NCI-H128 (cell line): Measurements from ENCODE around the gene LARGE1.
"Not testable (repeated sequence)": the region's sequence is repeated elsewhere in the genome, so short reads cannot be mapped to it uniquely, and the experiment has no call there.

Source experiments
- DNase-seq: peaks from one replicate; lab custom pipeline; 2025; ENCODE audit not compliant: unreplicated experiment; lab: John Stamatoyannopoulos, UW

LARGE1 gene

DNA sequence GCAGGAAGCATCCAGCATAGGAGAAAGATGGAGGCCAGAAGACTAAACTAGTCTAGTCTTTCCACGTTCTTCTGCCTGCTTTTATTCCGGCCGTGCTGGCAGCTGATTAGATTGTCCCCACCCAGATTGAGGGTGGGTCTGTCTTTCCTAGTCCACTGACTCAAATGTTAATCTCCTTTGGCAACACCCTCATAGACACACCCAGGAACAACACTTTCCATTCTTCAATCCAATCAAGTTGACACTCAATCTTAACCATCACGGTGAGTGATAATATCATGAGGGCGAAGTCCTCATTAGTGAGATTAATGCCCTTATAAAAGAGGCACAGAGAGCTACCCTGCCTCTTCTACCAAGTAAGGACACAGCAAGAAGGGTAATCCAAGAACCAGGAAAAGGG lies 424.2 kb downstream of the LARGE1 start:
- no peak for DNase-seq

DNA sequence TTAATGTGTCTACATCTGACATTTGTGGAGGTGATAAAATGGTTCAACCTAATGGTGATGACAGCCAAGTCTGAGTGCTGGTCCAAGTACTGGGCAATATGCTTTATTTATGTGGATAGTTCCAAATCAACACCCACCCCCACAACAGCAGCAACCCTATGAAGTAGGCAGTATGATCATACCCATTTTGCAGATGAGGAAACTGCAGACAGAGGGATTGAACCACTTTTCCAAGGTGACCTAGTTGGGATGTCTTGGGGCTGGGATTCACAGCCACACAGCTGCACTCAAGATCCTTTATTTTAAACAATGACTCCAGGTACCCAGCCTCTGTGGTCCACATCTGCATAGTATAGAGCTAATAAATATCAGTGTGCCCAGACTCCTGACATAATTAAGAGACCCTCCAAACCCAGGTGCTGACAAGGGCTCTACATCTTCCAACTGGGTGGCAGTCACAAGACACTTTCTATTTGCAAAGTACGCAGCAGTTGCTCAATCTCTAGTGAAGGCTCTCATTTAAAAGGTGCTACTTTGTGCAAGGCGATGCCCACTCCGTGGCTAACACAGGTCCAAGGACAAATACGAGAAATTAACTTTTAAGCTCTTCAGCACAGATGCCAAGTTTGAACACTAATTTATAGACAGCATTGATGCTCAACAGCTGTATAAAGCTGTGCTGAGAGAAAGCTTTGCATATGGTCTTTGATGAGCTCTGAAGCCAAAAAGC lies 426.6 kb downstream of the LARGE1 start:
- DNase-seq: no peak

DNA sequence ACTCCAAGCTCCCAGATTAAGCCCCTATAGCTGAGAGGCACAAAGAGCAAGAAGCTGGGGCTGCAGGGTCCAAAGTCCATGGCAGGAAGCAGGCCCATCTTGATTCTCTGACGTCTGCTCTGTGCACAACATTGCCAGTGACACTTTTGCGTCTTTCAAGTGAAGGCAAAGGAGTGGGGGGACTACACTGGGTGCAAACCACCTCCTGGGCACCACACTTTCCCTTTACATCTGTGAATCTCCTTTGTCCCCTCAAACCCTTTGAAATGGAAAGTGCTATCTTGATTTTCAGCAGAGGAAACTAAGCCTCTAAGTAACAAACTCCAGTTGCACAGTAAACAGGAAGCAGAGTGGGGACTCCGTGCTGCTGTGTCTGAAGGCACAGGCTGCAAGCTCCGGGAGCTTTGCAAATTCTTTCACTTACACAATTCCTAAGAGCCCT lies 428.0 kb downstream of the LARGE1 start:
- DNase-seq: no peak

DNA sequence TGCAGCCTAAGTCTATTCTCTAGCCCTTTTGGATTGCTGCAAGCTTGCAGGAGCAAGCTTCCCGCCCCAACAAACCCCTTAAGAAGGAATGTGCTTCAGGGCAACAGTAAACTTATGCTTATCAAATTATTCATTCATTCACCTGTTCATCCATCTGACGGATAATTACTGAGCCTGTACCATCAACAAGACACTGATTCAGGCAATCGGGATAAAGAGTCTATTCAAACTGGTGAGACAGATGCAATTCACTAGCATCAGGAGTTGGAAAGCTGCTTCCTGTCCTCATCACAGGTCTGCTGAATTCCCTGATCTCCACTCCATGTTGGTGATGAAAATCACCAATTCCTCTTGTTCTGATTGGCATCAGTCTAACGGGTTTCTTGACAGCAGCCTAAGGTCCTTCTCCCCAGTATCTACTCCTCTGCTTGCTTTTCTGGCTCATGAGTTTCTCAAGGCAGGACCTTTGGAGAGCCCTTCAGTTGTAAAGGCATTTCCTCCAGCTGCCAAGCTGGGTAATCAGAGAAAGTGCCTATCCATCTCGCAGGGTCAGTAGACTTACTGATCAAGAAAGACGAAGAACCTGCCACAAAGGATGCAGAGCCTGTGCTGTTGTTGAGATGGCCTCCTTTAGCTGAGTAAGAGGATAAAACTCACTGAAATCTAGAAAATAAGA lies 433.1 kb downstream of the LARGE1 start:
- no peak for DNase-seq

DNA sequence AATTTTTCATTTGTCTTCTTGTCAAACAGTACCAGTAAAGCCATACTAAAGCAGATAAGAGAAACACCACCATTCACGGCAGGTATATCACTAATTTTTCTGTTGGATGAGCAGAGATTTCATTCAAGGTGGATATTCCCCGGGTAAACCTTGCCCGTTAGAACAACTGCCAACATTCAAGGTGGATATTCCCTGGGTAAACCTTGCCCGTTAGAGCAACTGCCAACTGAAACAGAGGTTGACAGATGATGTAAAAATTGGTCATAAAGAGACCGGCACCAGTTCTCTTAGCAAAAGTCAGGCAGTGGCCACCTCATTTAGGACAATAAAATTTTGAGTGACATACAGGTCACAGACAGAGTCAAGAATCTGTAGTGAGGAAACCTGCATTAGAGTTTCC lies 438.7 kb downstream of the LARGE1 start:
- no peak for DNase-seq

DNA sequence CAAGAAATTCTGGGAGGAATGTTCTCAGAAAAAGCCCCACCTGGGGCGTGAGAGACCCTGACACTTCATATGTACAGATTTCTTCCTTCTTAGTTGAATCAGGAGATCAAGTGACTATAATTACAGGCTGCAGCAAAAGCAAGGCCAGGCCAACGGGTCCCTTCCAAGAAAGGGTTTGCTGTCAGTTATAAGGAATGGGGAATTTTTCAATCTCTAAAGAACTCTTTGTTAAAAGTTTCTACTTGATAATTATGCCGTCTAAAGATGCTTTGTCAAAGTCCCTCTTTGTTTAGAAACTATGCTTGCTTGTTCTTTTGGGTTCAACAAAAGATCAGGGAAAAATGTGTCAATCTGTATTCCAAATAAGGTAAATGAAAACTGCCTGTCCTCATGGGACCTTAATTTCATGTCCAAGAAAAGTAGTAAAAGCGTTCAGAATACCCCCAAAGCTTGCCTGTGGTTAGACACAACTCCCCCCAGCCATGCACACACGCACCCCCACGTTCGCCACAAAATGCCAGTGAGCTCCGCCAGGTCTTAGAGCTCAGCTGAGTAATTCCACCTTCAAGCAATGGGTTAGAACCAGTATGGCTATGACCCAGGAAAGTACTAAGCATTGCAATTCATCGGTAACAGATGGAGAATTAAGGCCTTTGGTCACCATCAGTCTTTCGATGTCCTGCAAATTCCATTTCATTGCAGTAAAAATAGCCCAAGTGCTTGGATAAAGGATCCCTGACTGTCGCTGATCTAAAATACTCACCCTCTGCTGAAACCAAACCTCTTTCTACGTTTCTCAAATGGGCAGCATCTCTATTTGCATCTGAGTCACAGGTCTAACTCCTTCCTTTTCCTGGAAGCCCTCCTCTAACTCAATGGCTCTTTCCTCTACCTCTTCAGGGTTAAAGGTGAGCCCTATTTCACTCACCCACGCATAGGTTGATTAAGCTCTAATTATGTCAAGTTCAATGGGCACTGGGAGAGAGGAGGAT lies 442.9 kb downstream of the LARGE1 start:
- no peak for DNase-seq

DNA sequence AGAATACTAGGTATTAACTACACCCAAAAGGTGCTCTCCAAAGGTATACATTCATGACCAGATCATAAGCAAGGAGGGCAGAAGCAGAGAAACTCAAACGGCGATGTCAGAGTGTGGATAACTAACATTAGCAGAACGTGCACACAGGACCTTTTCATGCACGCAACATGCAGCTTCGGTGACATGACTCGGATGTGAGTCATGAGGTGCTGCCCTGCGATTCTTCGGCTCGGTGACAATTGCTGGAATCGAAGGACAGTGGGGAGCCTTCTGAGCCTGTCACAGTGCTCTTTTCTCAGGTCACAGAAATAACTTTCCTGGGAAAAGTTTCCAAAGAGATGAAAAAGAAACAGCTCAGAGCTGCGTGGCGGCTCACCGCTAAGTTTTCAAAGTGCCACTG lies 443.6 kb downstream of the LARGE1 start:
- no peak for DNase-seq

DNA sequence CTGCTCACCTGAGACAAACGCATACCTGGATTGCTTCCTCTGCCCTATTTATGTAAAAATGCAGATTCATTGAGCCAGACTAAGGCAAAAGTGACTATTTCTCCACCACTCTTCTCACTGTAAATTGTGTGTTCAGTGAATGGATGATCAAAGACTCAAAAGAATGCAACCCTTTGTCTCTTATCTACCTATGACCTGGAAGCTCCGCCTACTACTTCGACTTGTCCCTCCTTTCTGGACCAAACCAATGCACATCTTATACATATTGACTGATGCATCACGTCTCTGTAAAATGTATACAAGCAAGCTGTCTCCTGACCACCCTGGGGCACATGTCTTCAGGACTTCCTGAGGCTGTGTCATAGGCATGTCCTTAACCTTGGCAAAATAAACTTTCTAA lies 444.1 kb downstream of the LARGE1 start:
- no peak for DNase-seq

DNA sequence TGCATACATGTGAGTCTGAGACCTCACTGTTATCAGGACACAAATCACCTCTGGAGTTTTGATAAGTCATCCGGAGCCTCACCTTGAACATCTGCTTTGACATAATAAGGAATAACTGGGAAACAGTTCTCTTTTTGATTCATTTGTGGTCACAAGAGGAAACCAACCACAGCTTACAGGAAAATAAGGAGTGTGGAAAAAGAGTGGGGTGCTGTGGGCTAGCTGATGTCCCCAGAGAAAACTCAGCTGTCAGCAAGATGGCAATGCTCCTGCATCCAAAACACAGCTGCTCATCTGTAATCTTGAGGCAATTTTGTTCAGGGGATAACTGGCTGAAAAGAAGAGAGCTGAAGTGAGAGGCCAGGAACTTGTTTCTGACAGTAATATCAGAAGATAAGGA lies 445.7 kb downstream of the LARGE1 start:
- DNase-seq: no peak

DNA sequence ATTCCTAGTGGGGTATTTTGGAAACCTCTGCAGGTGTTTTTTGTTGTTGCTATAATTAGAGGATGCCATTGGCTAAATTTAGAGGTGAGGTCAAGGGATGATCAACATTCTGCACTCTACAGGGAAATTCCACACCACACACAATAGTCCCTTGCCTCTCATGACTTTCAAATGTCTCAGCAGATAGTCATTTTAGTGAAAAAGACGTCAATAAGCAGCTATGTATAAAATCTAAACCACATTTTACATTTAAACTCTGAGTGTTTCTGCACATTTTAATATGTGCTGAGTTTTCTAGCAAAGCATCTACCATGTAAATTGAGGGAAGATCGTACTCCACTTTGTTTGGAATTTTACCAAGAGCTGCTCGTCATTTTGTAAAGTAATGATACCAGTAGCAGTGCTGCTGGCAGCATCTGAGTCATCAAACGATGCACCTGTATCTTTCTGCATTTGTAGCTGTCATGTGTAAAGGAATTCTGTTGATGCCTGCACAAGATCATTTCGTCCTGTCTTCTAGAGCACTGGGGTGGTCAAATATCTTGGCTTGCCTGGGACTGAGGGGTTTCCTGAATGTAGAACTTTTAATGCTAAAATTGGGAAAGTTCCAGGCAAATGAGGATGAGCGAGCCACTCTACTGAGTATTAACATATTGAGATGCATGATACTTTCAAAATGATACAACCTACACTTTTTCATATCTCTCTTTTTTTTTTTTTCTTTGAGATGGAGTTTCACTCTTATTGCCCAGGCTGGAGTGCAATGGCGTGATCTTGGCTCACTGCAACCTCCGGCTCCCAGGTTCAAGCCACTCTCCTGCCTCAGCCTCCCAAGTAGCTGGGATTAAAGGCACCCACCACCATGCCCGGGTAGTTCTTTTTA lies 447.6 kb downstream of the LARGE1 start:
- DNase-seq: no peak

DNA sequence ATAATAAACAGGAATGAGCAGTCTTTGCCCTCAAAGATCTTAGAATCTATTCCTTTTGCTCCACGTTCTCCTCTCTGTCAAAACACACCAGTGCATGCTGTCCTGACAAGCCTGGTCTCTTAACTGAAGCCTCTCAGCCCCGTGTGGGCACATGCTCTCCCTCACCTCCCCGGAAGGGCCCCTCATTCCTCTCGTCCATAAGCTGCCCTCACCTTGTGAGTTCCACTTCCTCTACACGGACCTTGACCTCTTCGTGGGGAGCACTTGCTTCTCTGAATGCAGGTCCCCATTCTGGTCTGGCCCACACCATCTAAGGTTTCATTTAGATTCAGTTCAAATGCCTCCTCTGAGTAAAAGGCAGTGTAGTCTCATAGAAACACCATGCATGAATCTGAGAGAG lies 449.8 kb downstream of the LARGE1 start:
- DNase-seq: no peak

DNA sequence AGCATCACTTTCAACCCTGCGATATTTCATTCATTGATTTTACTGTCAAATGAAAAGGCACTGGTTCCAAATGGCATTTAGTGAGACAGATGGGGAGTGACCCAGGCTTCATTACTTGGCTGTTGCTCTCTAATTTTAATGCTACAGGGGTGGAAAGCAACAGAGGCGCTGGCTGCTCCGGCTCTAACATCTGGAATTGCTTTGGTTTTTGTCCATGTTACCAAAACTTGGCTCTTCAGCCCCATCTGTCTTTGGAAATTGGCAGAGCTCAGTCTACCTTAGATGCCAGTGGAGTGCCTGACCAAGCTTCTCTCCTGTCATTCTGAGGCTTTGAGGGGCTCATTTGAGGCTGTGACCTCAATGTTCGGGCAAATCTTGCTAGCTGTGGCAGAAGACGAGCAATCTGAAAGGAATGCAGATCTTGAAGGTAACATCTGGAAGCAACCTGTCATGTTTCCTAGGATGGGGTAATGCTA lies 452.6 kb downstream of the LARGE1 start:
- no peak for DNase-seq

DNA sequence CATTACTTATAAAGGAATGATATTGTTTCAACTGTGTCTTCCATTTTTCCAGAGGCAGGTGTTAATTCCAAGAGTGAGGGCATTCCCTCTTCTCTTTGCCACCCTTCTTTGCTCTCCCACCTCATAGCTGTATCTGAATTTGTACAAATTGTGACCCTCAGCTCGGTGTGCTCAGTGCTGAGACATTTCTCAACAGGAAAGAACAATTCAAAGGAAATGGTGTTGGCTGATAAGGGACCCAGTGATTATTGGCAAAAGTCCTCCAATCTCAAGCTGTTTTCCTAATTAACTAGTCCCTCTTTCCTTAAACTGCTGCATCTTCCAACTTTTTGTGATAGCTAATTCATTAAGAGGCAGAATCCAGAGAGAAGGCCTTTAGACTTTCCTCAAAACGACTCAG lies 453.2 kb downstream of the LARGE1 start:
- no peak for DNase-seq

DNA sequence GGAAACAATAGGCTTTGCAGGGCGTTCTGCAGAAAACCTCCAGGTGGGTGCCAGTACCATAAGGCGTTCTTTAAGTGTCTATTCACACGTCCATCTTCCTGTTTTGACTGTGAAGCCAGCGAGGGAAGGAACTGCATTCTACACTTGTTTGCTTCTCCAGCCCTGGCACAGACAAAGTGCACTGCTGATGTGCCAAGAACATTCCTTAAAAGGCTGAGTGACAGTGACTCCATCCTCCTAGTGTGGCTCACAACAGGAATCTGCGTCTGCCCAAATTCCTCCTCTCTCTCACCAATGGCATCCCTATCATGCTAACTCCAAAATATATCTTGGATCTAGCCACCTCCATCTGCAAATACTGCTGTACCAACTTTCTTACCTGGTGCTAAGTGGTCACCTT lies 454.7 kb downstream of the LARGE1 start:
- no peak for DNase-seq

DNA sequence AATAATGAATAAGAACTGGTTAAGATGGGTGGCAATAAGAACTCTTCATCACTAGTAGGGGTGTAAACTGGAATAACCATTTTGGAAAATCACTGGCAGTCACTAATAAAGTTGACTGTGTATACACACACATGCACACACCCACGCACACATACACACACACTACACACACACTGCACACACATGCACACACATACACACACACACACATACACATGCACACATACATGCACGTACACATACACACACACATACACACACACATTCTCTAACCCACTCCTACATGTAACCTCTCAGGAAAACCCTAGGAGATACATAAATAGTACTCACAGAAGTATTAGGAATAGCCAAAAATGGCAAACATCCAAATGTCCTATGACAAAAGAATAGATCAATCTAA lies 455.6 kb downstream of the LARGE1 start:
- no peak for DNase-seq

DNA sequence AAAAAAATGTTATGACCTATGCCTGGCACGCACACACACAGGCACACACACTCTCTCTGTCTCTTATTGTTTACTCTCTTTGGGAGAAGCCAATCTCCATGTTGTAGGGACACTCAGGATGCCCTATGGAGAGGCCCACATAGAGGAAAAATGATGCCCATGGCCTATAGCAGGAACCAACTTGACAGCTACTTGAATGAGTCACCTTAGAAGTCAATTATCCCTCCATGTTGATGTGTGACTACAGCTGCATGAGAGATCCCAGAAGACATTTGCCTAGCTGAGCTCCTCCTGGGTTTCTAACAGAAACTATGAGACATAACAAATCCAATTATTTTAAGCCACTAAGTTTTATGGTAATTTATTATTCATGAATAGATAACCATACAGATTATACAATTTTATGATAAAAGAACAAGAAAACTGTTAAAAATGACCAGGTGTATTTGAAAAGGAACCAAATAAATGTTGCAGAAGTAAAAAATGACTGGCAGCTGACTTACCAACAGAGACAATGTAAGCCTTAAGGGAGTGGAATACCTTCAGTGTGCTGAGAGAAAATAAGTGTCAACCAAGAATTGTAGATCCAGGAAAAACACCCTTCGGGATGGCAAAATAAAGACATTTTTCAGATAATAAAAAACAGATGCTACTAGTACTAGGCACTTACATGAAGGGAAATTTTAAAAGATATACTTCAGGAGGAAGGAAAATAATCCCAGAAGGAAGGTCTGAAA lies 458.4 kb downstream of the LARGE1 start:
- no peak for DNase-seq

DNA sequence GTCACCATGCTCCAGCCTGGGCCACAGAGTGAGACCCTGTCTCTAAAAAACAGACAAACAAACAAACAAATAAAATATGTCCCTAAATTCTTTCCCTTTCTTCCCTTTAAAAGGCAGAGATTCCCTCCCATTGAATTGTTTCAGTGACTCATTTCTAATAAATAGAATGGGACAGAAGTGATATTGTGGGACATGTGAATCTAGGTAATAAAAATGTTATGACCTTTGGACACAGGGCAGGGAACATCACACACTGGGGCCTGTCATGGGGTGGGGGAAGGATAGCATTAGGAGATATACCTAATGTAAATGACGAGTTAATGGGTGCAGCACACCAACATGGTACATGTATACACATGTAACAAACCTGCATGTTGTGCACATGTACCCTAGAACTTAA lies 459.0 kb downstream of the LARGE1 start:
- not testable (repeated sequence) for DNase-seq

DNA sequence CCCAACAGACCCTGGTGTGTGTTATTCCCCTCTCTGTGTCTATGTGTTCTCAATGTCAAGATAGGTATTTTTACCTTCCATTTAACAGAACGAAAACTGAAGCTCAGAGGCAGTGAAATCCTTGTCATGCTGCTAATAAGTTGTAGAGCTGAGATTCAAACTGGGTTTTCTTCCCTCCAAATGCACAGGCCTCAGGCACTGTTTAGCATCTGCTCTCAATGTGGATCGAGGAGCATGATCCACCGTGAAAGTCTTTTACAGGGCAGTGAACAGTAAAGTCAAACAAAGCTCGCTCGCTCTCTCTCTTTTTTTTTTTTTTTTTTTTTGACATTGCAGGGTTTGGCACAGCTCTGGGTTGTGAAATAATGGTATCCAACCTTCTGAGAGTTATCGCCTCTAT lies 461.1 kb downstream of the LARGE1 start:
- DNase-seq: no peak

DNA sequence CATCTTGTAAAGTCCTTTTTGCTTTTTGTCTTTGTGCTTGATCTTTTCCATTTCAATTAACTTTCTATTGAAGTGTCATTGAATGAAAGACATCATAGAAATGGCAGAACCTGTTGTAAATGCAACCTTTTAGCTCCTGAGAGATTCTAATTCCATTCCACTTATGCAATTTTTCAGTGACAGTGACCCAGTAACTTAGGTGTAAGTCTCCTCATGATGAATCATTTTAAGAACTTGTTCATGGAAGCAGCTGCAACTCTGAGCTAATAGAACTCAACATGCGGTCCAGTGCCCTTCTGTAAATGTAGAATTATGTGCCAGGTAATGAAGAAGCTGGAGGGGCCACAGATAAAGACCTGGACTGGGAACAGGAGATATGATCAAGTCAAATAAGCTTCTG lies 463.8 kb downstream of the LARGE1 start:
- DNase-seq: no peak

DNA sequence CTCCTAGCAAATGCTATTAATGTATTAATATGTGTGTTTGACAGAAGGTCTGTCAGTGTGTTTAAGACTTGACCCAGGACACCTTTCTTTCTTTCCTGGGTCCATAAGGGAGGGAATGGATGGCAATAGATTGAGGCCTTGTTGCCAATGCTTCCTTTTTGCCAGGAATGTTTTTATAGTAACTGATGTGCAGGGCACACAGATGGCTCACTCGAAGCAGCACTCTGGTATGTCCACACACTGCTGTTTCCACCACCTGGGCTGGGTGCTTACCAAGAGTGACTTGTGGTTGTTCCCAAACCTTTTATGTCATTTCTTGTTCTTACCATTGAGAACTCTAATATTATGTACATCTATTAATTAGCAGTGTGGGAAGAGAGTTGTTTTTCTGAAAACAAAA lies 465.2 kb downstream of the LARGE1 start:
- DNase-seq: no peak
